ENCODE measurements around the gene GCH1.
"Not testable (repeated sequence)": the region's sequence is repeated elsewhere in the genome, so short reads cannot be mapped to it uniquely, and the experiment has no call there.

GRCh38 chr14:54870154-54871090 is 32.2 kb downstream of the GCH1 start:
- not testable (repeated sequence) for TF ChIP-seq POLR2A, POLR2AphosphoS5 (IDR thresholded peaks at IDR 0.05; ENCODE audit: low read depth, low read length)
